GM12878 (cell line): ENCODE data around the gene BFSP2. TPM values are rescaled to one million over a fixed set of nuclear protein-coding genes. Genes with fewer than 3 reads are reported as not detected.
"Not testable (repeated sequence)": the region's sequence is repeated elsewhere in the genome, so short reads cannot be mapped to it uniquely, and the experiment has no call there.

ENCODE experiments used
- ATAC-seq: fragments of 200-7000 bp; cut with Tn5 transposase; 3 replicates; pipeline ENCODE4 v1.9.1; 2020; ENCODE audit warnings: mild to moderate bottlenecking, moderate library complexity
- BruUV-seq: library from RNA; stranded (reverse); fragments of 400-500 nt; replicated peaks from 2 replicates; lab custom pipeline; 2021; lab: Mats Ljungman, UMichigan
- CTCF ChIA-PET: fragments of 300-600 bp; sonication (Branson Sonifier 250); formaldehyde crosslinking; extraction: SDS; loops from one replicate; lab custom pipeline; 2021; ENCODE audit warnings: inconsistent platforms; lab: Yijun Ruan, JAX
- POLR2A ChIA-PET: fragments of 350-600 bp; formaldehyde crosslinking; extraction: SDS; loops from one replicate; lab custom pipeline; 2021; ENCODE audit warnings: inconsistent platforms; lab: Charles Lee
- RAD21 ChIA-PET: fragments of 300-600 bp; sonication (Branson Sonifier 250); formaldehyde crosslinking; loops from one replicate; lab custom pipeline; 2023; ENCODE audit warnings: antibody characterized with exemption; ENCODE audit not compliant: unreplicated experiment; lab: Charles Lee
- SMC1A ChIA-PET: fragments of 300-600 bp; sonication (Branson Sonifier 250); formaldehyde crosslinking; loops from one replicate; lab custom pipeline; 2023; ENCODE audit not compliant: unreplicated experiment, uncharacterized antibody; lab: Charles Lee
- DNase-seq: peaks from one replicate; pipeline ENCODE4 v3.0.0-alpha.2; 2011; ENCODE audit warnings: low read depth, low spot score
- FAIRE-seq: peaks from 3 replicates; lab custom pipeline; 2011; peaks lifted over from hg19 to GRCh38; lab: Jason Lieb, UNC
- H2AFZ ChIP-seq: 2 replicates; pipeline ENCODE4 v1.6.0; 2011; ENCODE audit warnings: low read depth, low read length, control low read depth; ENCODE audit not compliant: control insufficient read depth
- H3K27ac ChIP-seq: 2 replicates; pipeline ENCODE4 v1.5.1; 2011; ENCODE audit warnings: control low read depth; ENCODE audit not compliant: control insufficient read depth, insufficient read depth
- H3K27me3 ChIP-seq, 2 experiments: replicated peaks in 1 of 2; 2 replicates each; pipeline versions ENCODE4 v1.6.0 to v1.6.1; 2011; ENCODE audit warnings: low read length in 1 of 2; ENCODE audit not compliant: control insufficient read depth in 2 of 2, insufficient read depth in 2 of 2
- H3K36me3 ChIP-seq, 2 experiments: 2 replicates each; pipeline ENCODE4 v1.5.1; 2011; ENCODE audit warnings: low read length in 1 of 2; ENCODE audit not compliant: control insufficient read depth in 2 of 2, insufficient read depth in 2 of 2
- H3K4me1 ChIP-seq: 2 replicates; pipeline ENCODE4 v1.6.1; 2011; ENCODE audit warnings: mild to moderate bottlenecking, low read length, moderate library complexity, mixed read lengths; ENCODE audit not compliant: control insufficient read depth, insufficient read depth
- H3K4me2 ChIP-seq: 2 replicates; pipeline ENCODE4 v1.6.0; 2011; ENCODE audit warnings: control low read depth; ENCODE audit not compliant: control insufficient read depth, insufficient read depth
- H3K4me3 ChIP-seq: fragments of 200-600 bp; sonication (generic); 2 replicates; pipeline ENCODE4 v1.5.1; 2016
- H3K79me2 ChIP-seq: 2 replicates; pipeline ENCODE4 v1.6.0; 2011; ENCODE audit warnings: low read length; ENCODE audit not compliant: control insufficient read depth, insufficient read depth
- H3K9ac ChIP-seq: 2 replicates; pipeline ENCODE4 v1.8.0; 2011; ENCODE audit warnings: low read length, control low read depth, mixed read lengths; ENCODE audit not compliant: control insufficient read depth, insufficient read depth
- H3K9me3 ChIP-seq: replicated peaks from 3 replicates; pipeline ENCODE4 v1.5.1; 2011; ENCODE audit warnings: mild to moderate bottlenecking, low read length; ENCODE audit not compliant: control insufficient read depth, insufficient read depth
- H4K20me1 ChIP-seq: 2 replicates; pipeline ENCODE4 v1.6.0; 2011; ENCODE audit not compliant: control insufficient read depth, insufficient read depth
- CTCF ChIP-seq, 3 experiments: IDR thresholded peaks in 2 of 3; conservative IDR thresholded peaks in 1 of 3; 2 replicates each; pipeline ENCODE4 v1.5.1; 2011; ENCODE audit warnings: low read depth in 3 of 3, low read length in 3 of 3, mild to moderate bottlenecking in 3 of 3, control low read depth in 2 of 3, moderate library complexity in 2 of 3, inconsistent platforms in 1 of 3, mixed read lengths in 1 of 3; ENCODE audit not compliant: control insufficient read depth in 2 of 3, insufficient read depth in 1 of 3; ENCODE audit errors: extremely low read depth in 1 of 3
- EZH2 ChIP-seq: IDR thresholded peaks from 2 replicates; pipeline ENCODE4 v1.6.1; 2012; ENCODE audit warnings: low read depth, mild to moderate bottlenecking, control low read depth, inconsistent platforms, low read length, borderline replicate concordance; ENCODE audit not compliant: control insufficient read depth
- FOS ChIP-seq: IDR thresholded peaks from 3 replicates; pipeline ENCODE4 v1.6.1; 2011; ENCODE audit warnings: borderline replicate concordance; ENCODE audit not compliant: insufficient read length; ENCODE audit errors: extremely low read depth
- HDGF ChIP-seq: fragments of 450-650 bp; IDR thresholded peaks from 2 replicates; pipeline ENCODE4 v1.6.1; 2016; ENCODE audit warnings: antibody characterized with exemption
- SPI1 ChIP-seq: IDR thresholded peaks from 2 replicates; pipeline ENCODE4 v1.6.1; 2011; ENCODE audit warnings: low read depth, mild to moderate bottlenecking, low read length, moderate library complexity, borderline replicate concordance; ENCODE audit not compliant: insufficient read depth
- TCF12 ChIP-seq: IDR thresholded peaks from 2 replicates; pipeline ENCODE4 v1.6.1; 2011; ENCODE audit warnings: low read depth, mild to moderate bottlenecking, low read length
- ZNF207 ChIP-seq: fragments of 450-650 bp; IDR thresholded peaks from 2 replicates; pipeline ENCODE4 v1.6.1; 2014; ENCODE audit warnings: antibody characterized with exemption, mild to moderate bottlenecking, borderline replicate concordance
- ZNF622 ChIP-seq: fragments of 450-650 bp; IDR thresholded peaks from 2 replicates; pipeline ENCODE4 v1.6.1; 2017; ENCODE audit warnings: mild to moderate bottlenecking, inconsistent platforms
- WGBS: methylation state at CpG from one replicate; pipeline ENCODE4 v1.1.6; 2016; ENCODE audit warnings: low lambda C conversion rate; ENCODE audit not compliant: insufficient replicate concordance, insufficient coverage; ENCODE audit errors: missing lambda C conversion rate; 5-methylcytosine and 5-hydroxymethylcytosine counted together
- in situ Hi-C: fragments of 300-500 bp; cut with MboI; formaldehyde crosslinking; loops from 9 replicates; pipeline ENCODE4 v1.14.3; 2018; ENCODE audit warnings: mixed read lengths
- intact Hi-C: fragments of 100-400 bp; cut with micrococcal nuclease; formaldehyde crosslinking; loops from one replicate; pipeline ENCODE4 v1.14.2; 2022; ENCODE audit not compliant: unreplicated experiment
- polyA plus RNA-seq, 11 experiments: library from polyadenylated mRNA; depleted of rRNA in 4 of 11; unstranded in 6 of 11; stranded (reverse) in 5 of 11; fragments of >200 nt; fragmentation: Nextera tagmentation in 4 of 11; fragmentation: Illumina TruSeq in 1 of 11; extraction: Ambion mirVana in 4 of 11; extraction: Trizol in 1 of 11; gene quantifications; 1 replicate in 1 of 11; 2 replicates in 10 of 11; pipeline versions ENCODE4 v1.2.1 to v1.2.3, GENCODE V29; 2011 to 2016; ENCODE audit warnings: inconsistent platforms in 2 of 11, missing spikeins in 2 of 11, low read depth in 1 of 11
- total RNA-seq, 4 experiments: library from RNA; depleted of rRNA in 3 of 4; stranded (reverse); fragments of >200 nt in 3 of 4; fragmentation: Illumina TruSeq in 1 of 4; extraction: Trizol in 1 of 4; gene quantifications; 2 replicates each; pipeline versions ENCODE4 v1.2.1 to v1.2.3, GENCODE V29; 2013 to 2021

The BFSP2 gene
- total and polyA plus RNA-seq, 10 of the 15 experiments (the other 5 are each of a cell fraction or from before 2014, with no cell fraction given) = 1.5 to 20.4 (median 7.3) TPM

GRCh38 chr3:133521946-133522345 lies 122.1 kb downstream of the BFSP2 start:
- Histone ChIP-seq H3K4me1 (peaks cover 10% of the 10 kb centered on the region), H3K9me3 (no peaks in the 10 kb centered on the region; the same call in 2 of the 3 replicates), H3K4me3 (no peak overlapping the region)
- RAD21 ChIA-PET = interaction anchor here (0.6 to 1.2 kb wide), 4 partner anchors 16 to 1034 kb away, joined by 3 to 4 read pairs (median 3); no protein-coding TSS in a partner anchor
- WGBS = 1% methylated on average over 5 of the region's 5 CpGs
- TF ChIP-seq HDGF (no peak), FOS (no peak), ZNF622 (no peak), SPI1 (peak; percentile 32; the same call in 1 of the 2 replicates), CTCF (IDR thresholded peaks at IDR 0.05 in 2 of 3, conservative IDR thresholded peaks at IDR 0.05 in 1 of 3; ENCODE audit: control insufficient read depth in 2 of 3, extremely low read depth in 1 of 3, insufficient read depth in 1 of 3, low read depth in 3 of 3, low read length in 3 of 3) (no peak), TCF12 (no peak), EZH2 (no peak), ZNF207 (no peak)
- TF ChIP-seq, all 136 proteins: peak for 1
- Histone ChIP-seq H3K27ac (peak overlapping the region; percentile 18; the same call in 1 of the 2 replicates), H3K27me3 (no peaks in the 10 kb centered on the region), H3K4me2 (no peak overlapping the region), H3K9ac (no peak overlapping the region), H3K79me2 (no peaks in the 10 kb centered on the region), H4K20me1 (no peaks in the 10 kb centered on the region), H2AFZ (peak overlapping the region; percentile 54), H3K36me3 (no peaks in the 10 kb centered on the region)
- DNase-seq (peak; percentile 16), FAIRE-seq (peak; percentile 41), ATAC-seq (peak; percentile 64)
- CTCF ChIA-PET = no interaction called here
- BruUV-seq = no TSS peak
- intact Hi-C loops = no loop called here
- SMC1A ChIA-PET = interaction anchor here (1.2 to 1.6 kb wide), 4 partner anchors 9 to 82 kb away, joined by 3 to 4 read pairs (median 3); no protein-coding TSS in a partner anchor
- in situ Hi-C loops = no loop called here
- POLR2A ChIA-PET = no interaction called here

GRCh38 chr3:133523758-133524157 lies 123.9 kb downstream of the BFSP2 start:
- H3K79me2 ChIP-seq, H3K9ac ChIP-seq, H3K4me2 ChIP-seq, H3K27ac ChIP-seq, in situ Hi-C loops, H3K36me3 ChIP-seq, H3K9me3 ChIP-seq, H2AFZ ChIP-seq, H3K27me3 ChIP-seq, intact Hi-C loops, RAD21 ChIA-PET, H4K20me1 ChIP-seq, FAIRE-seq, BruUV-seq, DNase-seq, H3K4me3 ChIP-seq, SMC1A ChIA-PET, POLR2A ChIA-PET, ATAC-seq: not testable (repeated sequence)
- H3K4me1 ChIP-seq = peaks cover 10% of the 10 kb centered on the region
- 81% methylated on average over 3 of the region's 3 CpGs for WGBS
- CTCF ChIA-PET = interaction anchor here (1.4 kb wide), 1 partner anchor 49 kb away, joined by 4 read pairs; no protein-coding TSS in a partner anchor
